Right renal cortex interstitium (tissue), 3 donors: Measurements from ENCODE around the gene PLXNA1. TPM values are rescaled to one million over a fixed set of nuclear protein-coding genes. Genes with fewer than 3 reads are reported as not detected.

Experiments
- DNase-seq, 3 donors: peaks; one replicate each; pipeline ENCODE4 v3.0.0-alpha.2; 2013; ENCODE audit warnings: low read depth in 3 of 3, low spot score in 2 of 3
- polyA plus RNA-seq, 3 donors: library from polyadenylated mRNA; unstranded; fragments of 120-200 nt; gene quantifications; one replicate each; pipeline ENCODE4 v1.2.1, GENCODE V29; 2013; ENCODE audit not compliant: insufficient read length in 3 of 3

The PLXNA1 gene
- polyA plus RNA-seq, 3 donors = 24.1 to 29.0 (median 27.9) TPM

DNA sequence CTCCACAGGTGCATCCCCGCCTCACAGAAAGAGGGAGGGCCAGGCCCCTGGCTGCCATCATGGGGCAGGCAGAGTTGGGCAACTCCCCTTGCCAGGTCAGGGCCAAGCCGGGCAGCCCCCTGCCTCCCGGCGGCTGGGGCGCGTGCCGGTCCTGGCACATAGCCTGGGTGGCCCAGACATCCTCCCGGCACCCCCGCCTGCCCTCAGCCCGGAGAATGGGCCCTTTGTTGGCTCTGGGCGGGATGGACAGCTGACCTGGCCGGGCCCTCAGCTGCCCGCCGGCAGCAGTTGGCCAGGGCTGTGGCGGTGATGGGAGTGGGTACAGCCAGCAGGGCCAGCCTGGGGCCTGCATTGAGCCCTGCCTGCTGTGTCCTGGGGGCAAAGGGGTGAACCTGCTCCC is 16.5 kb downstream of the PLXNA1 start:
- no peak for DNase-seq

DNA sequence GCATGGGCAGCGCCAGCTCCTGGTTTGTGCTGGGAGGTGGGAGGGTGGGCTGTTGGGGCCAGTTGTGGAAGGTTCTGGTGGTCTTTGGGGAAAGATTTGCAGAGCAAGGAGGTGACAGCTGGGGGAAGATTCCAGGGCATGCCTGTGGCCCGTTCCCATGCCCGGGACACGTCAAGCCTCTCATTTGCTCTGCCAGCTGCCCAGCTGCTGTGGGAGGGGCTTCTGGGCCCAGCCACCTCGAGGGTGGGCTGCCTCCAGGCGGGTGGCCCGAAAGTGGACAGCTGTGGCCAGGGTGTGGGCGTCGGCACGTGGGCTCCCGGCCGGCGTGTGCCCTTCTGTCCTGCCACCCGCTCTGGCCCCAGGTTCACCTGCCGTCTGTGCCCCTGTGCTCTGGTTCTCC is 17.2 kb downstream of the PLXNA1 start:
- no peak for DNase-seq

DNA sequence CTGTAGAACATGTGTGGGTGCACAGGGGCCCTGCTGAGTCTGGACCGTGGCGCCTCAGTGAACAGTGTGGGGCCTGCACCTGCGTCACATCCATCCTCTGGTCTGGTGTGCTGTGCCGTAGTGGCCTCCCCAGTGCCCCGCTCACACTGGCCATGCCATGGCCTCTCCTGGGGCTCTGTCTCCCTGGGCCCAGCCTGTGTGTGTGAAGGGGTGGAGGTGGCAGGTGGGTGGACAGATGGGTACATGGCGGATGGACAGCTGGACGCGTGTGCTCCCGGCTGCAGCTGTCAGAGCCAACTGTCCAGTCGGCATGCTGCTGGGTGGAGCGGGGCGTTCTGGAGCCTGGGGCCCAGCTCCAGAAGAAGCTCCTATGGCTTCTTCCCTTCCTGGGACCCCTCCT is 17.8 kb downstream of the PLXNA1 start:
- no peak for DNase-seq

DNA sequence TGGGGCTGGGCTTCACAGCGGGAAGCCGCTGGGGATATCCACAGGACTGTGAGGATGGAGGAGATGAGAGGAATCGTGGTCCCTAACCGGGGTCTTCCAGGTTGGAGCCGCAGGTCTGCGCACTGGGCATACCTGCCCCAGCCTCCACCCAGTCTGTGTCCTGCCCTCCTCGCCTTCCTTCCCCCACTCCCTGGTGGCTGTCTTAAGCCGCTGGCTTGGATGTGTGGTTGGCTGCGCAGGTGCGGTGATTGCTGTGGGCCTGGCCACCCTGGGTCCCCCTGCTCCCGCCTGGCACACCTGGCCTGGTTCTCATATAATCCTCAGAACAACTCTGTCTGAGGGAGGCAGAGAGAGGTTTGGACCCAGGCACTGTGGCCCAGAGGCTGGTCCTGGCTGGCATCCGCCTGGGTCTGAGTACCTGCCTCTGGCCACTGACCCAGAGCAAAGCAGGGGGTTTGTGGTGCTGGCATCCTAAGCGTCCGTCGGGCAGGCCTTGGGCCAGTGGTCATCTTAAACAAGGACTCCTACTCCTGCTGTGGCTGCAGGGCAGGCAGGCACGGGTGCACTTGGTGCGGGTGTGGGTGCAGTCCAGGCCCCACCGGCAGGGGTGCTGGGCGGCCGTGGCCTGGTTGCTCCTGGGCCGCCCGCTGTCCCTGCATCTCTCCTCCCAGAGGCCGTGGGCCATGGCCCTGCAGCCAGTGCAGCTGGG is 18.7 kb downstream of the PLXNA1 start:
- DNase-seq = no peak

DNA sequence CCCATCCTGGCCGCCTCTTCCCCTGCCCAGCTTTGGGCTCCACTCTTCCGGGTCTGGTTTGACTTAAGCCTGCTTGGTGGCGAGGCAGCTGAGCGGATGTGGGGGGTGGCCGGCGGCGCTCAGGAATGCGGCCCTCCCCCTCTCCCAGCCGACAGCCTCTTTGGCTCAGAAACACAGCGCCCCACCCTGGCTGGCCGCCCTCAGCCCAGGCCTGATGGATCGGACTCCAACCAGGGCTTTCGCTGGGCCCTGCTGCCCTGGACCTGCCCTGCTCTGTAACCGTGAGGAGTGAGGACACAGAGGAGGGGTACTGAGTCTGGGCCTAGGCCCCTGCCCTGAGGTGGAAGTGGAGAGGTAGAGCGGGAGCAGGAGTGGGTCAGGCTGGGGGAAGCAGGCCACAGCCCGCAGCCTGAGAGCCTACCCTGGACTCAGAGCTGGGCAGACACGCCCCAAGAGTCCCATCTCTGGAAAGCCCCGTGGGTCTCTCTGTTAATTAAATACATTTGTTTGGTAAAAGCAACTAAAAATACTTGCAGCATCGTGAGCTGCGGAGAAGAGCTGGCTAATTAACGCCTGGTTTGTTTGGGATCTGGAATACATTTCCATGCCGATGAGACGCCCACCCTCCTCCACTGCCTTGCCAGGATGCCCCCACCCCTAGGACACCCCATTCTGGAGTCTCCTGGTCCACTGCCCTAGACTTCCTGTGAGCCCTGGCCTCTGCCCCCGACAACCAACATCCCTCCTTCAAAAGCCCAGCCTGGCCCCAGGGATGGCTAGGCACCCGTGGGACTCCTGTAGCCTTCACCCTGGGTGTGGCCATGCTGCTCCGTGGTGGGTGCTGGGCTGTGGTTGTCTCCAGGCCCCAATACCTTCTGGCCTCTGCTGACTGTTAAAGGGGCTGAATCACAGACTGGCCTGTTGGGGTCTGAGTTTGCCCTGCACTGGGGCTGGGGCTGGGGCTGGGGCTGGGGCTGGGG is 19.6 kb downstream of the PLXNA1 start:
- DNase-seq = peak; percentile 64 to 76 (median 65)

DNA sequence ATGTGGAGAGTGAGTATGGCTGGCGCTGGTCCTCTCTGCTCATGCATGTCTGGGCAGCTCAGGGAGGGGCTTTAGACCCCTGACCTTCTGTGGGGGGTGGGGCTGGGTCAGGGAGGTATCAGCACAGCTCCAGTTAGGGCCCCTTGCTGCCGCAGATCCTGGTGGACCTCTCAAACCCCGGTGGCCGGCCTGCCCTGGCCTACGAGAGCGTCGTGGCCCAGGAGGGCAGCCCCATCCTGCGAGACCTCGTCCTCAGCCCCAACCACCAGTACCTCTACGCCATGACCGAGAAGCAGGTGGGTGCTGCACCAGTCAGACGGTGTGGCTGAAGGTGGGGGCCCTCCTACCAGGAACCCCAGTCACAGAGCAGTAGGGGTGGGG is 20.2 kb downstream of the PLXNA1 start:
- no peak for DNase-seq

DNA sequence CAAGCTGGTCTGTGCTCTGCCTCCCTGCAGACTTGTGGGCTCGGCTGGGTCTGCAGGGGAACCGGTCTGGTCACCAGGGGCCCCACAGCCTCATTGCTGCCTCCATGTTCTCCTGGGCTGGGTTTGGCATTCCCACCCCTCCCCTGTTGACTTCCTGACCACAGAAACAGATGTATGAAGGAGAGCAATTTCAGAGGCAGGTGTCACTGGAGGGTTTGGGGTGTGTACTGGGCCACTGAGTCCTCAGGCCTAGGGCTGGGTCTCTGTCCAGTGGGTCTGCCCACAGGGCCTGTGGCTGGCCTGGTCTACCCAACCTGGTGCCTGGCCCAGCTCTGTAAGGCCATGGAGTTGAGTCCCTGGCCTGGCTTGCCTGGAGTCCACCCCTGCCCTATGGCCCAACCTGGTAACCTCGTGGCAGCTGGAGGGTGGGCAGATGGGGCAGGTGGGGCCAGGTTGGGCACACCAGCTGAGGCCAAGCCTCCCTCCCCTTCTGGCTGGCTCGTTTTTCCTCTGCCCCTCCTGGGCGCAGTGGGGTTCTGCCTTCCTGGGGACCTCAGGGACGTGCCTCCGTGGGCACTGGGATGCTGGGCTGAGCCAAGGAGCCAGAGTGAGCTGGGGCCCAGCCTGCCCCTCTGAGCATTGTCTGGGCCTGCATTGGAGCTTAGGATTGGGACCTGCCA is 20.8 kb downstream of the PLXNA1 start:
- DNase-seq = no peak

DNA sequence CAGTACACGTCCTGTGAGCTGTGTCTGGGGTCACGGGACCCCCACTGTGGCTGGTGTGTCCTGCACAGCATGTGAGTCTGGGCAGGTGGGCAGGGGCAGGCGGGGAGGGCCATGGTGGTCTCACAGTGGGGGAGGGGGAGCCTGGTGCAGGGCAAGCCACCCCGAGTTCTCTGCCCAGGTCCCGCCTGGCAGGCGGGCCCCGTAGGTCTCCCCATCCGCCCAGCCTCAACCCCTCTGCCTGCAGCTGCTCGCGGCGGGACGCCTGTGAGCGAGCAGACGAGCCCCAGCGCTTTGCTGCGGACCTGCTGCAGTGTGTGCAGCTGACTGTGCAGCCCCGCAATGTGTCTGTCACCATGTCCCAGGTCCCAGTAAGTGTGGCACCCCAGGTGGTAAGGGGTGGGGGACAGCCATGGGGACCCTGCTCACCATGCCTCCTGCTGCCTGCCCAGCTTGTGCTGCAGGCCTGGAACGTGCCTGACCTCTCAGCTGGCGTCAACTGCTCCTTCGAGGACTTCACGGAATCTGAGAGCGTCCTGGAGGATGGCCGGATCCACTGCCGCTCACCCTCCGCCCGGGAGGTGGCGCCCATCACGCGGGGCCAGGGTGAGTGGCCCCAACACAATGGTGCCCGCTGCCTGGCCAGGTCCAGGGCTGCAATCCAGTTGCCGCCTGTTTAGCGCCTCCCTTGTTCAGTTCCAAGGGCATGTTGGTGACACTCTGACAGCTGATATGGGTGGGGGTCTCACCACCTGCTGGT is 21.9 kb downstream of the PLXNA1 start:
- DNase-seq = no peak

DNA sequence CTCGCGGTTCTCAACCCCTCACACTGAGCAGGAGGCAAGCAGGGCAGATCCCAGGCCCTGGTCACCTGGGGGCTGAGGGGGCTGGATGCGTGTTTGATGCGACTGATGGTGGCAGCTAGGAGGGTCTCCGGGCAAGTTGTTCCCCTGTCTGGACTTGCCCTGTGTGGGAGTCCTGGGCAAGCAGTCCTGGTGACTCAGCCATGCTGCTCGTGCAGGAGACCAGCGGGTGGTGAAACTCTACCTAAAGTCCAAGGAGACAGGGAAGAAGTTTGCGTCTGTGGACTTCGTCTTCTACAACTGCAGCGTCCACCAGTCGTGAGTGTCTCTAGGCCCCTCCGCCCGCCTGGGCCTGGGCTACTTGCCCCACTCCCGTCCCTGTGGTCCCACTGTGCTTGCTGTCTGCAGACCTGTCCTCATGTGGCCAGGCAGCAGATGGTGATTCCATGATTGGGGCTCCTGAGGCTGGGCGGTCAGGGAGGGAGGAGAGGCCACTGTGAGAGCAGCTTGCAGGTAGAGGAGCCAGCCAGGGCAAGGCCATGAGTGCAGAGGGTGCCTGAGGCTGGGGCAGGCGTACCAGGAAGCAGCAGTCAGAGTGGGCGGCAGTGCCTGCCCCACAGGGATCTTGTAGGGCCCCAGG is 23.1 kb downstream of the PLXNA1 start:
- no peak for DNase-seq

DNA sequence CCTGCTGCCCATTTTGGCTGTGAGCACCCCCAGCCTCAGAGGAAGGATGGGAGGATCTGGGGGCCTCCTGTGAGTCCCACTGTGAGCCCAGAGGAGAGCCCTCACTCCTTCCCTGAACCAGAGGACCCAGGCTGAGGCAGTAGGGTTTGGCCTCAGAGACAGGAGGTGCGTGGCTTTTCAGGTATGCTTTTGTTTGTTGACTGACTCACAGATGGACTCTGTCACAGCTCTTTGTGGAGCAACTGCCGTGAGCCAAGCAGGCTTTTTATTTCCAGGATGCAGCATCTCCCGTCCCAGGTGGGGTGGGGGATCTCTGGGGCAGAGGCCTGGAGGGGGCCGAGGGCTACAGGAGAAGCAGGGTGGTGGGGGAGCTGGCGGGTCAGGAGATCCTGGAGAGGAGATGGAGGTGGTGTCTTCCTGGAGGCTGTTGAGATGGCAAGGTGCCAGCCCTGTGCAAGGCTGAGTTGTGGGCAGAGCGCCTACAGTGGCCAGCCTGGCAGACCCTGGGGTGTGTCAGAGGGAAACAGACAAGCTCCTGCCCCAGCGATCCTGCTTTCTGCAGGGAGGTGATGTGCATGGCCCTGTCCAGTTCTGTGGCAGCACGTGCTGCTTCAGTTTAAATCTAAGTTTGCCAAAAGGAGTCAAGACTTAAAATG is 24.0 kb downstream of the PLXNA1 start:
- no peak for DNase-seq

DNA sequence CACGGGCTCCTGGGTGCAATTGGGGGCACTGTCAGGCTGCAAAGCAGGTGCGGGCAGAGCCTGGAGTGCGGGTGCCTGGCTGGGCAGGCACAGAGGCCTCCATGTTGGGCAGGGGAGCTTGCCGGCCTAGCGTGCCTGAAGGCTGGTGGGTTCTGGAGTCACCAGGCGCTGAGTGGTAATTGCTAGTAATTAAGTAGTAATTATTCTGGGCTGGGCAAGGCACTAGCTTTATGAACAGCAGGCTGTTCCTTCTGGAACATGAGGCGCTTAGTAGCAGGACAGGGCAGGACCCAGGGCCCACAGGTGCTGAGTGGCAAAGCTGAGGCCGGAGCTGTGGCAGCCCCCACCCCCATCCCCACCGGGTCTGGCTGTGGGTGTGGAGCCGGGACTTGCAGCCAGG is 25.3 kb downstream of the PLXNA1 start:
- DNase-seq = no peak

DNA sequence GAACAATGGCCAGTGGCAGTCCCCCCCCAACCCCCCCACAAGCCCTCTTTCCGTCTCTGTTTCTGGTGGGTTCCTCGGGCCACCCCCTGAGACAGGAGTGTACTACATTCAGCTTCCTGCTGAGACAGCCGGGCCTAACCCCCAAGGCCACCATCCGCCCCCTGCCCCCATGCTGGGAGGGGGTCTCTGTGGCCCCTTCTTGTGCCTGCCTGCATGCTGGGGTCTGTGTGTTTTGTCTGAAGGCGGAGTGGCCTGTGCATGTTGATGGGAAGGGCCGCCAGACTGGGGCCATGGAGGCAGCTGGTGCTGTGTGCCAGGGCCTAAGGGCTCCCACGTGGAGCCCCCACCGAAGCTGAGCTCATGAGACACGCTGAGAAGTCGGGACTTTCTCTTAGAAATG is 26.6 kb downstream of the PLXNA1 start:
- DNase-seq = no peak

DNA sequence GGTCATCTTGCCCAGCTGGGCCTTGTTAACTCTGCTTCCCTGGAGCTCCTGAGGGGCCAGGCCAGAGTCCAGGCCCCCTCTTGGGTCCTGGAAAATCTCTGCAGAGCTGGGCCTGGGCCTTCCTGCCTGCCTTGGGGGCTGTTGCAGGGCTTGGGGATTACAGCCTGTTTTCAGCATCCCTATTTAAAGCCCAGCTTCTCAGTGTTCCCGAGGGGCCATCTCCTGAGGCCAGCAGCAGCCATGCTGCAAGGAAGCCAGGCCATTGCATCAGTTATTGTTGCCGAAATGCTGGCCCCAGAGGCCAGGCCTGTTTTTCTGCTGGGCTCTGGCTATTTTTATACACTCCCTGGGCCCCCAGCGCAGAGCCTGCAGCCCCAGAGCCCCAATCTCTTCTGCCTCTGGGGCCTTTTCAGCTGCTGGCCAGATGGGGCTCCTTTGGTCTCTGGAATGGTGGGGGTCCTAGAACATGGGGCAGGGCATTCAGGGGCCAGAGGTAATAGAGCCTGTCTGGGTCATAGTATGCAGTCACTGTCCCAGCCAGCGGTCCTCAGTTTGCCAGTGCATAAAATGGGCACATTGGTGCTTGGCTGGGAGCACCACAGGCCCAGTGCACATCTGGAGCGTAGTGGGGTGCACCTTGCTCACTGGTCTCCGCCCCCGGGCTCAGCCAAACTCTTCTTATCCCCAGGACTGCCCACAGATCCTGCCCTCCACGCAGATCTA is 28.5 kb downstream of the PLXNA1 start:
- no peak for DNase-seq

DNA sequence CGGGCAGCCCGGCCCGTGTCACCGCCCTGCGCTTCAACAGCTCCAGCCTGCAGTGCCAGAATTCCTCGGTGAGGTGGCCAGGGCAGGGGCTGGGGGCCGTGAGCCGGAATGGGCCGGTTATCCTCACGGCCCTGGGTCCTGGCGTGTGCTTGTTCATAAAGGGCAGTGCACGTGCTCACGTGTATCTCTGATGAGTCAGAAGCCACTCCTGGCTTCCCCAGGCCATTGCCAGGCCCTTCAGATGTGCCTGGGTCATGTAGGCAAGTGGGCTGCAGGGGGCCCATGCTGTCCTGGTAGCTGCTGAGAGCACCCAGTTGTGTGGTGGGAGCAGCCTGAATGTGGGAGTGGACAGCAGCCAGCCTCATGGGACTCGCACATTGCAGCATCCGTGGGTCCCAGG is 29.2 kb downstream of the PLXNA1 start:
- no peak for DNase-seq

DNA sequence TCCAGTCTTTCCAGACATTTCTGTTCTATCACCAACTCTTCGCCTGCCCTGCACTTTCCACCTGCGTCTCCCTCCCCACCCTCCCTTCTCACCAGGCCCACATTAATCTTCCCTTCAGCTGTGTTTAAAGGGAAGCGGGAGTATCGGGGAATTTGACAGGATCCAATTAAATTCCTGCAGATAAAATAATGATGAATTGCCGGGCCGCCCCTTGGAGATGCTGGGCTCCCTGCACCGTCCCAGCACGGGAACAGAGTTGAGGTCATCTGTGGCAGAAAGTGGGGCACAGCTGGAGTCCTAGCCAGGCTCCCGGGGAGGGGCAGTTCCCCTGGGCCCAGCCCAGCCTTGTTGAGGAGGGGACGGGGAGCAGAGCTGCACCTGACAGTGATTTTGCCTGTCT is 30.3 kb downstream of the PLXNA1 start:
- DNase-seq = no peak

DNA sequence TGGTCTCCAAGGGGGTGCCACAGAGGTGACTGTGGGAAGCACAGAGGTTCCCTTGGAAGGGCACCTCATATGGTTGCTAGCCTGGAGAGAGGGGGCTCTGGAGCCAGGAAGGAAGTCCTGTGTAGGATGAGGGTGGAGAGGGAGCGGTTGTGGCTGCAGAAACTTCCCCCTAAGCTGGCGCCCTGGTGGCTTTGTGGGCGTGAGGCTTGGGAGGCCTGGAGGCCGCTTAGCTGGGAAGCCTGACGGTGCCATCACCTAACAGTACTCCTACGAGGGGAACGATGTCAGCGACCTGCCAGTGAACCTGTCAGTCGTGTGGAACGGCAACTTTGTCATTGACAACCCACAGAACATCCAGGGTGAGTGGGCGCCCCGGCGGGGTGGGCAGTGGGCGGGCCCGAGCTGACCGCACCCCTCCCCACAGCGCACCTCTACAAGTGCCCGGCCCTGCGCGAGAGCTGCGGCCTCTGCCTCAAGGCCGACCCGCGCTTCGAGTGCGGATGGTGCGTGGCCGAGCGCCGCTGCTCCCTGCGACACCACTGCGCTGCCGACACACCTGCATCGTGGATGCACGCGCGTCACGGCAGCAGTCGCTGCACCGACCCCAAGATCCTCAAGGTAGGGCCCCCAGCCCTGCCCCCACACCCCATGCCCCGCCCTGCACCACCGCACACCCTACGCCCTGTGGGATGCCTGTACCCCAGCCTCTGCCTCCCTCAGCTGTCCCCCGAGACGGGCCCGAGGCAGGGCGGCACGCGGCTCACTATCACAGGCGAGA is 31.0 kb downstream of the PLXNA1 start:
- no peak for DNase-seq

DNA sequence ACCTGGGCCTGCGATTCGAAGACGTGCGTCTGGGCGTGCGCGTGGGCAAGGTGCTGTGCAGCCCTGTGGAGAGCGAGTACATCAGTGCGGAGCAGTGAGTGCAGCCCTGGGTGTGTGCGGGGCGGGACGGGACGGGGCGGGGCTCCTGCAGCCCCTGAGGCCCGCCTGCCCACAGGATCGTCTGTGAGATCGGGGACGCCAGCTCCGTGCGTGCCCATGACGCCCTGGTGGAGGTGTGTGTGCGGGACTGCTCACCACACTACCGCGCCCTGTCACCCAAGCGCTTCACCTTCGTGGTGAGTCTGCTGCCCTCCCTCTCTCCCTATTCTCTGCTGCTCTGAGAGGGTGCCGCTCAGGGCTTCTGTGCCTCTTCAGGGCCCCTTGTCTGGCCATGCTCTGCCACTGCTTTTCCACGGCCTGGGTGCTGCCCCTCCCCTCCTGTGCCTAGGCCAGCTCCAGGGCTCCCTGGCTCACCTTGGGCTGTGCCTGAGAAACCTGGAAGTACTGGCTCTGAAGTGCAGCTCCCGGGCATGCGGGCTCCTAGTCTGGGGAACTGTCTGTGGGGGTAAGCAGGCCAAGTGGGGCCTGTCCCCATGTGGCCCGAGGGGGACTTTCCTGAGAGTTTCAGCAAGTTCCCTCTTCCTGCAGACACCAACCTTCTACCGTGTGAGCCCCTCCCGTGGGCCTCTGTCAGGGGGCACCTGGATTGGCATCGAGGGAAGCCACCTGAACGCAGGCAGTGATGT is 31.8 kb downstream of the PLXNA1 start:
- no peak for DNase-seq
